ENCODE results near the gene TNIP3. TPM values are rescaled to one million over a fixed set of nuclear protein-coding genes. Genes with fewer than 3 reads are reported as not detected.
"Not testable (repeated sequence)": the region's sequence is repeated elsewhere in the genome, so short reads cannot be mapped to it uniquely, and the experiment has no call there.

Gene TNIP3
- total RNA-seq, 2 experiments from 2014 or later = 1.0 TPM; not detected in 1

DNA sequence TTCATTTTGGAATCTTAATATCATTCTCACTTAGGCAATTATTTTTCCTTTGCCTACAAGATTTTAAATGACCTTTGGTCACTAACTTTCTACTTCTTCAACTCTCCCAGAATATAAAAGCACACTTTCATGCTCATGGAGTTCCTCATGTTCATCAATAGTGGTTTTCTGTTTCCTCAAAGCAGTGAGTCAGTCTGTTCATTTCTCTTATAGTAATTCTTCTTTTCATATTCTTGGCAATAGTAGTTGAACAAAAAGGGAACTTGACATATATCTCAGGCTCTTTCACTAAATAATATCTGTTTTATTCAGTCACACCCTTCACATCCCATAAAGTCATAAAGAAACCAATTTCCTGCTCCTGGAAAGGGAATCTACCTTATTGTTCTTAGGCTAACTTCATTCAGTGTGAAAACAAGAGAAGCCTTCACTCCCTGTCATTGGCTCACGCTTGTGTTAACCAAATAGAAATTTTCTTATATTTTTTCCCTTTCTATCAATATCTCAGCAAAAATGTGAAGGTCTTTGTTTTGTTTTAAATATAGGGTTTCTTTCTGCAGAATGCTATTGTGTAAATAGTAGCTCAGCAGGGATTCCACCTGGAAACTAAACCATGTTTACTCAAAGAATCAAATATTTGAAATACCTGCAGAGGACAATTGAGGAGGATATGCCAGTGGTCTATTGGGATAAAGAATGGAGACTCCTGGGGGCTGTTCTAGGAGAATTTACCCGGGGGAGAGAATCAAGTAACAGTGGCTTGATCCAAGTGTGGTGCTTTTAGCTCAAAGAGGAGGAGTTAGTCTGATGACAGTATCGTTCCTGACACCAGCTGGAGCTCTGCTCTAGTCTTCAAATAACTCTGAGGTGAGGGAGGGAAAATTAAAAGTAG, 13.4 kb upstream of the TNIP3 start:
- no peaks in the 10 kb centered on the region for H3K79me2 ChIP-seq (ENCODE audit: insufficient read depth, low read depth, low read length)
- no peaks in the 10 kb centered on the region for H3K36me3 ChIP-seq (ENCODE audit: insufficient read depth, low read length)
- peaks cover 6% of the 10 kb centered on the region for H3K4me1 ChIP-seq (ENCODE audit: insufficient read depth, low read length, poor library complexity, severe bottlenecking)
- H3K9me2 ChIP-seq (ENCODE audit: insufficient read depth, low read length) = no peaks in the 10 kb centered on the region
- no TSS peak for BruUV-seq (replicated peaks)
- H4K20me1 ChIP-seq (ENCODE audit: insufficient read depth, low read length) = no peaks in the 10 kb centered on the region
- H3K4me3 ChIP-seq (ENCODE audit: low read depth, low read length, poor library complexity, severe bottlenecking) = no peak overlapping the region
- DNase-seq (ENCODE audit: low spot score) = no peak
- H3K9me3 ChIP-seq (ENCODE audit: low read length) = no peaks in the 10 kb centered on the region
- H2AFZ ChIP-seq (ENCODE audit: low read length) = no peak overlapping the region
- TF ChIP-seq, protein P1, sequence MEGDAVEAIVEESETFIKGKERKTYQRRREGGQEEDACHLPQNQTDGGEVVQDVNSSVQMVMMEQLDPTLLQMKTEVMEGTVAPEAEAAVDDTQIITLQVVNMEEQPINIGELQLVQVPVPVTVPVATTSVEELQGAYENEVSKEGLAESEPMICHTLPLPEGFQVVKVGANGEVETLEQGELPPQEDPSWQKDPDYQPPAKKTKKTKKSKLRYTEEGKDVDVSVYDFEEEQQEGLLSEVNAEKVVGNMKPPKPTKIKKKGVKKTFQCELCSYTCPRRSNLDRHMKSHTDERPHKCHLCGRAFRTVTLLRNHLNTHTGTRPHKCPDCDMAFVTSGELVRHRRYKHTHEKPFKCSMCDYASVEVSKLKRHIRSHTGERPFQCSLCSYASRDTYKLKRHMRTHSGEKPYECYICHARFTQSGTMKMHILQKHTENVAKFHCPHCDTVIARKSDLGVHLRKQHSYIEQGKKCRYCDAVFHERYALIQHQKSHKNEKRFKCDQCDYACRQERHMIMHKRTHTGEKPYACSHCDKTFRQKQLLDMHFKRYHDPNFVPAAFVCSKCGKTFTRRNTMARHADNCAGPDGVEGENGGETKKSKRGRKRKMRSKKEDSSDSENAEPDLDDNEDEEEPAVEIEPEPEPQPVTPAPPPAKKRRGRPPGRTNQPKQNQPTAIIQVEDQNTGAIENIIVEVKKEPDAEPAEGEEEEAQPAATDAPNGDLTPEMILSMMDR (conservative IDR thresholded peaks at IDR 0.05; ENCODE audit: low read length) = no peak
- no peak overlapping the region for H3K27ac ChIP-seq (ENCODE audit: low read depth, low read length, poor library complexity, severe bottlenecking)
- intact Hi-C loops (cut with micrococcal nuclease; ENCODE audit: unreplicated experiment) = no loop called here
- H3K4me2 ChIP-seq (ENCODE audit: low read length) = no peak overlapping the region
- CTCF ChIA-PET (ENCODE audit: unreplicated experiment) = no interaction called here
- POLR2A ChIA-PET = interaction anchor here (1.2 to 1.4 kb wide), 2 partner anchors 9 to 22 kb away, joined by 3 read pairs; no protein-coding TSS in a partner anchor

DNA sequence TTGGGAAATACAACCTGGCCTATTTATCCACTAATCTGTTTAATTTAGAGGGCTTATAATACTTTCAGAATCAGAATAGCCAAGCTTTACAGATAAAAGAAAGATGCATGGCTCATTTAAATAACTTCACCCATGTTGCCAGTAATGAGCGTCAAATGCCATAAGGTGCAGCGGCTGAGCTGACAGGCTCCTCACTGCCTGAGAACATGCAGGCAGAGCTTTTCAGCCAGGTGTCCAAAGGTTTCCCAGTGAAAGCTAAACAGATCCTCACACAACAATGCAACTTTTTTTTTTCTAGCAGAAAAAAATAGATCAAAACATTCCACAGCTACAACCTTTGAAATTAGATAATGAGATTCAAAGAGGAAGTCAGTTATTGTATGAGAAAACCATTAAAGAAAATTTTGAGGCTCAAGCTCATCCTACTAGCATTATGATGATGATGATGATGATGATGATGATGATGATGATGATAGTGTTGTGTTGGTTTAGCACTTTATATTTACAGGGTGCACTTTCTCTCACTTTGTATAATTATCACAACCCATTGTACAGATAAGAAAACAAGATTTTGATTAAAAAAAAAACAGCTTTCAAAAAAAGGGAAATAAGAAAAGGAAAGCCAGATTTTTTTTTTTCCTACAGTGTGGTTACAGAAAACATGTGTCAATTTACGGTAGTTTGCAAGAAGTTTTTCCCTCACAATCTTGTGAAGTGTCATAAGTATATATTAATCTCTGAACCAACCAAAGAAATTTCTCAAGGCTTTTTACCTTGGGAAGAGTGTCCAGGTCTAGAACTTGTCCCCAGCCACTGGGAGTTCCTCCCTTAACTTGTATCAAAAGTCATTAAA, 12.2 kb upstream of the TNIP3 start:
- BruUV-seq (replicated peaks) = no TSS peak
- no peaks in the 10 kb centered on the region for H3K9me2 ChIP-seq (ENCODE audit: insufficient read depth, low read length)
- no peaks in the 10 kb centered on the region for H4K20me1 ChIP-seq (ENCODE audit: insufficient read depth, low read length)
- H3K4me3 ChIP-seq (ENCODE audit: low read depth, low read length, poor library complexity, severe bottlenecking) = no peak overlapping the region
- no peaks in the 10 kb centered on the region for H3K36me3 ChIP-seq (ENCODE audit: insufficient read depth, low read length)
- peaks cover under 1% of the 10 kb centered on the region for H3K4me1 ChIP-seq (ENCODE audit: insufficient read depth, low read length, poor library complexity, severe bottlenecking)
- CTCF ChIA-PET (ENCODE audit: unreplicated experiment) = no interaction called here
- H3K4me2 ChIP-seq (ENCODE audit: low read length) = no peak overlapping the region
- POLR2A ChIA-PET = interaction anchor here (0.6 to 0.8 kb wide), 4 partner anchors 13 to 722 kb away, joined by 3 read pairs; no protein-coding TSS in a partner anchor
- no peak for DNase-seq (ENCODE audit: low spot score)
- no peak for TF ChIP-seq EZH2phosphoT487 (IDR thresholded peaks at IDR 0.05; ENCODE audit: borderline replicate concordance, low read depth, low read length)
- TF ChIP-seq, protein P1 (conservative IDR thresholded peaks at IDR 0.05; ENCODE audit: low read length) = no peak
- H2AFZ ChIP-seq (ENCODE audit: low read length) = no peak overlapping the region
- intact Hi-C loops (cut with micrococcal nuclease; ENCODE audit: unreplicated experiment) = no loop called here
- H3K27ac ChIP-seq (ENCODE audit: low read depth, low read length, poor library complexity, severe bottlenecking) = no peak overlapping the region
- H3K9me3 ChIP-seq (ENCODE audit: low read length) = no peaks in the 10 kb centered on the region
- H3K79me2 ChIP-seq (ENCODE audit: insufficient read depth, low read depth, low read length) = no peaks in the 10 kb centered on the region

DNA sequence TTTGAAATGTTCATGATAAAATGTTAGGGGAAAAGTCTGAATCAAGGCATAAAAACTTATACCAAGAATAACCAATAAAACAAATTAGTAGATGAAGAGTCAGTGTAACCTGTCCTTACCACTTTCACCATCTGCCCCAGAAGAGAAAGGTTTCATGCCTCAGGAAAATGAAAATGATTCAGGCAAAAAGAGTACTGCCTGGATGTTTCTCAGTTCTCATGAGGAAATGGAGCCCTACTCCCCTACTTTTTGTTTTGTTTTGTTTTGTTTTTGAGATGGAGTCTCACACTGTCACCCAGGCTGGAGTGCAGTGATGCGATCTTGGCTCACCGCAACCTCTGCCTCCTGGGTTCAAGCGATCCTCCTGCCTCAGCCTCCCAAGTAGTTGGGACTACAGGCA, 7.4 kb upstream of the TNIP3 start:
- H3K9me3 ChIP-seq (ENCODE audit: low read length); H3K9me2 ChIP-seq (ENCODE audit: insufficient read depth, low read length); H3K4me1 ChIP-seq (ENCODE audit: insufficient read depth, low read length, poor library complexity, severe bottlenecking); H3K27ac ChIP-seq (ENCODE audit: low read depth, low read length, poor library complexity, severe bottlenecking); intact Hi-C loops (cut with micrococcal nuclease; ENCODE audit: unreplicated experiment); H3K4me3 ChIP-seq (ENCODE audit: low read depth, low read length, poor library complexity, severe bottlenecking); DNase-seq (ENCODE audit: low spot score); H4K20me1 ChIP-seq (ENCODE audit: insufficient read depth, low read length); H2AFZ ChIP-seq (ENCODE audit: low read length); CTCF ChIA-PET (ENCODE audit: unreplicated experiment); BruUV-seq (replicated peaks); H3K79me2 ChIP-seq (ENCODE audit: insufficient read depth, low read depth, low read length); H3K36me3 ChIP-seq (ENCODE audit: insufficient read depth, low read length); POLR2A ChIA-PET; H3K4me2 ChIP-seq (ENCODE audit: low read length): not testable (repeated sequence)

Data from OCI-LY7 (cell line).